Peyer's patch (tissue), 4 donors: ENCODE measurements around the gene SLCO3A1. TPM values are rescaled to one million over a fixed set of nuclear protein-coding genes. Genes with fewer than 3 reads are reported as not detected.

Source experiments
- DNase-seq, 3 donors: peaks; one replicate each; pipeline ENCODE4 v3.0.0-alpha.2; 2017 to 2019
- H3K27ac ChIP-seq, 4 donors: fragments of 200-600 bp; sonication (generic); one replicate each; pipeline ENCODE4 v1.5.1; 2016 to 2019
- H3K27me3 ChIP-seq, 2 donors: fragments of 200-600 bp; sonication (generic); one replicate each; pipeline ENCODE4 v1.5.1; 2019
- H3K36me3 ChIP-seq, 3 donors: fragments of 200-600 bp; sonication (generic); one replicate each; pipeline ENCODE4 v1.5.1; 2016 to 2019
- H3K4me1 ChIP-seq, 4 donors: fragments of 200-600 bp; sonication (generic); one replicate each; pipeline ENCODE4 v1.5.1; 2016 to 2019
- H3K4me3 ChIP-seq, 4 donors: fragments of 200-600 bp; sonication (generic); 1 replicate in 3 of 4; 2 replicates in 1 of 4; pipeline ENCODE4 v1.5.1; 2016 to 2019; ENCODE audit warnings: mild to moderate bottlenecking in 1 of 4
- H3K9me3 ChIP-seq, 4 donors: fragments of 200-600 bp; sonication (generic); one replicate each; pipeline ENCODE4 v1.5.1; 2016 to 2019; ENCODE audit warnings: mild to moderate bottlenecking in 1 of 4
- POLR2A ChIP-seq, 2 donors: fragments of 450-650 bp; IDR thresholded peaks; one replicate each; pipeline ENCODE4 v1.5.1; 2017; ENCODE audit warnings: antibody characterized with exemption in 2 of 2, mild to moderate bottlenecking in 2 of 2, moderate library complexity in 2 of 2
- total RNA-seq, 4 donors: library from RNA; depleted of rRNA; stranded (reverse); fragments of >200 nt; gene quantifications; one replicate each; pipeline ENCODE4 v1.1.0, GENCODE V29; 2016
- TF ChIP-seq, protein P1 (sequence below), 6 experiments: fragments of 450-650 bp in 4 of 6; fragments of 200-600 bp in 2 of 6; sonication (generic) in 1 of 6; IDR thresholded peaks; one replicate each; pipeline ENCODE4 v1.5.1; 2017 to 2019; ENCODE audit warnings: antibody characterized with exemption in 6 of 6, mild to moderate bottlenecking in 3 of 6, moderate library complexity in 1 of 6

SLCO3A1 gene
- total RNA-seq, 4 donors from 2014 or later: 2.1 to 8.3 (median 5.0) TPM

DNA sequence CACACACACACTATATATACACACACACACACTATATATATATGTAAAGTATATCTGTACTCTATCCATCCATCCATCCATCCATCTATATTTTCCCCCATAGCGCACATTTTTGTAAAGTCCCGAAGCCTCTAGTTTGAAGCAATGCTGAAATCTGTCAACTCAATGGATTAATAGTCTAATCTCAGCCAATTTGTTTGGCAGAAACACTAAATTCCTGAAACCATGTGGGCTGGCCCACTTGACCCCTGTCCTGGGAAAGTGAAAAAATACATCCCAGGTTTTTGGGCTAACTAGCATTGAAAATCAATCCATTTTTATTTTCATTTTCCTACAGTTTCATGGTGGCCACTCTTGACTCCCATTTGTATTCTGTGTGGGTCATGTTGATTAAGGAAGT is 166.7 kb downstream of the SLCO3A1 start:
- Histone ChIP-seq H3K36me3 (no peaks in the 10 kb centered on the region), H3K9me3 (no peaks in the 10 kb centered on the region), H3K27me3 (no peaks in the 10 kb centered on the region), H3K27ac (no peak overlapping the region), H3K4me1 (peaks cover 0 to 10% (median 0%) of the 10 kb centered on the region in 4 donors), H3K4me3 (no peak overlapping the region)
- TF ChIP-seq, protein P1, sequence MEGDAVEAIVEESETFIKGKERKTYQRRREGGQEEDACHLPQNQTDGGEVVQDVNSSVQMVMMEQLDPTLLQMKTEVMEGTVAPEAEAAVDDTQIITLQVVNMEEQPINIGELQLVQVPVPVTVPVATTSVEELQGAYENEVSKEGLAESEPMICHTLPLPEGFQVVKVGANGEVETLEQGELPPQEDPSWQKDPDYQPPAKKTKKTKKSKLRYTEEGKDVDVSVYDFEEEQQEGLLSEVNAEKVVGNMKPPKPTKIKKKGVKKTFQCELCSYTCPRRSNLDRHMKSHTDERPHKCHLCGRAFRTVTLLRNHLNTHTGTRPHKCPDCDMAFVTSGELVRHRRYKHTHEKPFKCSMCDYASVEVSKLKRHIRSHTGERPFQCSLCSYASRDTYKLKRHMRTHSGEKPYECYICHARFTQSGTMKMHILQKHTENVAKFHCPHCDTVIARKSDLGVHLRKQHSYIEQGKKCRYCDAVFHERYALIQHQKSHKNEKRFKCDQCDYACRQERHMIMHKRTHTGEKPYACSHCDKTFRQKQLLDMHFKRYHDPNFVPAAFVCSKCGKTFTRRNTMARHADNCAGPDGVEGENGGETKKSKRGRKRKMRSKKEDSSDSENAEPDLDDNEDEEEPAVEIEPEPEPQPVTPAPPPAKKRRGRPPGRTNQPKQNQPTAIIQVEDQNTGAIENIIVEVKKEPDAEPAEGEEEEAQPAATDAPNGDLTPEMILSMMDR (IDR thresholded peaks at IDR 0.05): no peak
- TF ChIP-seq POLR2A (IDR thresholded peaks at IDR 0.05): no peak
- no peak for DNase-seq

GRCh38 chr15:92020804-92021203 is 167.3 kb downstream of the SLCO3A1 start:
- no peaks in the 10 kb centered on the region for H3K9me3 ChIP-seq
- no peak overlapping the region for H3K27ac ChIP-seq
- no peak for TF ChIP-seq POLR2A (IDR thresholded peaks at IDR 0.05)
- TF ChIP-seq, protein P1 (IDR thresholded peaks at IDR 0.05): no peak
- no peak overlapping the region for H3K4me3 ChIP-seq
- no peaks in the 10 kb centered on the region for H3K36me3 ChIP-seq
- H3K4me1 ChIP-seq: peaks cover 0 to 10% (median 0%) of the 10 kb centered on the region in 4 donors
- DNase-seq: no peak
- H3K27me3 ChIP-seq: no peaks in the 10 kb centered on the region

DNA sequence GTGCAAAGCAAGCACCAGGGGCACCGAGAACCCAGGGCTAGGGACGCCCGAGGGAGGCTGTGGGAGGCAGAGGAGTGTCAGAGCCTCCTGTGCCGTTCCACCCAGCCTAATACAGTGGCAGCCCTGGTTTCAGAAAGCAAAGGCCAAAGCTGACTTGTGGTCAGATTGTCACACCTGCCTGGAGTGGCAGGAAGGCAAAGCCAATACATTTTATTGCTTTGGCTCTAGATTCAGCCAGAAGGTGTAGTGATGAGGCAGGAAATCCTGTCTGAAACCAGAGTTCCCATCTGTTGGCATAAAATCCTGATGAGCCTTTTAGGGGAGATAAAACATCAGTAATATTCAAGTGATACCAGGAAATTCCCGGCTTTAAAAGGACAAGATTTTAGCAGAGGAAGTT is 168.3 kb downstream of the SLCO3A1 start:
- no peak for TF ChIP-seq POLR2A (IDR thresholded peaks at IDR 0.05)
- TF ChIP-seq, protein P1 (IDR thresholded peaks at IDR 0.05): no peak
- H3K9me3 ChIP-seq: no peaks in the 10 kb centered on the region
- H3K4me3 ChIP-seq: no peak overlapping the region
- H3K27ac ChIP-seq: no peak overlapping the region
- DNase-seq: no peak
- peaks cover 0 to 10% (median 0%) of the 10 kb centered on the region in 4 donors for H3K4me1 ChIP-seq
- H3K36me3 ChIP-seq: no peaks in the 10 kb centered on the region
- no peaks in the 10 kb centered on the region for H3K27me3 ChIP-seq

DNA sequence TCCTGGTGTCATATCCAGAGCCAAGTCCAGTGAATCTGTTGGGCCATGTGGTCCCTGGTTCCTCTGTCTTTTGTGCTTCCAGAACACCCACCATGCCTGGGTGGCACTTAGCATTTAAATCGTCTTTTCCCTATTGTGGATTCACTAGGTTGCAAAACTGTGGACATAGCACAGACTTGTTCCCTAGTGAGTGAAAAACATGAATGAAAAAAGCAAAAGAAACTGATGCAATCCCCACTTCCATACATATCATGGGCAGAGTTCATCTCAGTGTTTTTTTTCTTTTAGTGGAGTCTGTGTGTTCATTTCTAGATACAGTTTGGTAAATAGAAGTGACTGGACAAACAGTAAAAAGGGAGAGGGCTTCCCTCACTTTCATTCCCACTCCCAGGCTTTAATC is 170.5 kb downstream of the SLCO3A1 start:
- DNase-seq: no peak
- no peak for TF ChIP-seq POLR2A (IDR thresholded peaks at IDR 0.05)
- TF ChIP-seq, protein P1 (IDR thresholded peaks at IDR 0.05): no peak
- Histone ChIP-seq H3K27me3 (no peaks in the 10 kb centered on the region), H3K4me1 (peaks cover 0 to 11% (median 0%) of the 10 kb centered on the region in 4 donors), H3K36me3 (no peaks in the 10 kb centered on the region), H3K4me3 (no peak overlapping the region), H3K27ac (no peak overlapping the region), H3K9me3 (no peaks in the 10 kb centered on the region)

DNA sequence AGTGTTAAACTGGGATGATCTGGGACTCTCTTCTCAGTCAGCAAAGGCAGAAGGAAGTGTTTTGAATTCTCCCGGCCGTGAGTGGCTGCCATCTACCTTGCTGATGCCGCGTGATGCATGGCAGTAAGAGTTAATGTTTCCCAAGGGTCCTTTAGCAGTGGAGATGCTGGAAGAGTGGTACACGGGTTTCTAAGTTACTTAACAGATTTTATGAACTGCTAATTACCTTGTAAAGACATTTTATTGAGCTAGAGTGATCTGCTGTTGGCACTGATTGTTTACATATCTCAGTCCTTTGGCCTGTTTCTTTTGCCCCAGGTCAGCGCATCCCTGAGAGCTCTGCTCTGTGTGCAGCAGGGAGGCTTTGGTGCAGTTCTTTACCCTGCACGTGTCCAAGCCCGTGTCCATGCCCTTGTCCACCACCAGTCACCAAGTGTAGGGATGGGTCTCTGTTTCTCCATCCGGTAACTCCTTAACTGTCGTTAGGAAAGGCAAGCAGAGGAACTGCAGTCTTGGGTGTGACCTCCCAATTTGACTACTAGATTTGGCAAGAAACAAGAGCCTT is 172.3 kb downstream of the SLCO3A1 start:
- H3K4me3 ChIP-seq: no peak overlapping the region
- H3K4me1 ChIP-seq: peaks cover 0 to 26% (median 0%) of the 10 kb centered on the region in 4 donors
- TF ChIP-seq, protein P1 (IDR thresholded peaks at IDR 0.05): no peak
- no peak for TF ChIP-seq POLR2A (IDR thresholded peaks at IDR 0.05)
- no peaks in the 10 kb centered on the region for H3K9me3 ChIP-seq
- no peak for DNase-seq
- no peaks in the 10 kb centered on the region for H3K27me3 ChIP-seq
- H3K27ac ChIP-seq: no peak overlapping the region
- H3K36me3 ChIP-seq: no peaks in the 10 kb centered on the region

DNA sequence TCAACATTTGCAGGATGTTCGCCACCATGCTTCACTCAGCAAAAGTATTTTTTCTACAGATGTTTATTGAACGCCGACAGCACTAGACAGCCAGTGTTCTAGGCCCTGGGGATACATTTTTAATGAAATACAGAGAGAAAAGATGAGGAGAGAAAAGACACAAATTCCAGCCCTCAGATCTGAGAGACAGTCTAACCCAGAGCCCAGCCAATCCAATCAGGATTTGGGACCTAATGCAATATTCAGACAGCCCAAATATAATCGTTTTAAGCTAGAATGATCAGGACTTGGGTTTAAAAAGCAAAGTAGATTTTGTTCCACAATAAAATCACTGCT is 174.8 kb downstream of the SLCO3A1 start:
- Histone ChIP-seq H3K36me3 (no peaks in the 10 kb centered on the region), H3K27me3 (no peaks in the 10 kb centered on the region), H3K4me1 (peaks cover 0 to 16% (median 0%) of the 10 kb centered on the region in 4 donors), H3K9me3 (no peaks in the 10 kb centered on the region), H3K27ac (peak overlapping the region in 2 of 4 donors; percentile 25 to 31), H3K4me3 (no peak overlapping the region)
- TF ChIP-seq, protein P1 (IDR thresholded peaks at IDR 0.05): no peak
- no peak for TF ChIP-seq POLR2A (IDR thresholded peaks at IDR 0.05)
- DNase-seq: no peak
